K562 (cell line): ENCODE results near the gene OR2C1. TPM values are rescaled to one million over a fixed set of nuclear protein-coding genes. Genes with fewer than 3 reads are reported as not detected.

Experiments used
- BACH1 ChIP-seq: fragments of 200-800 bp; sonication (Bioruptor generic); IDR thresholded peaks from 2 replicates; pipeline ENCODE4 v1.6.1; 2016; ENCODE audit warnings: missing genetic modification characterization, missing compliant biosample characterization
- BRF1 ChIP-seq: IDR thresholded peaks from 3 replicates; pipeline ENCODE4 v1.6.1; 2011; ENCODE audit warnings: borderline replicate concordance, mild to moderate bottlenecking; ENCODE audit not compliant: insufficient read length; ENCODE audit errors: extremely low read depth
- DNMT1 ChIP-seq: fragments of 450-650 bp; IDR thresholded peaks from 2 replicates; pipeline ENCODE4 v1.6.1; 2016; ENCODE audit warnings: antibody characterized with exemption, mild to moderate bottlenecking
- FOXP4 ChIP-seq: sonication (generic); formaldehyde crosslinking; IDR thresholded peaks from 2 replicates; pipeline ENCODE4 v1.8.0; 2022; ENCODE audit warnings: mild to moderate bottlenecking, missing genetic modification reagents, borderline replicate concordance
- HNRNPLL ChIP-seq: fragments of 200-400 bp; formaldehyde crosslinking; IDR thresholded peaks from 2 replicates; pipeline ENCODE4 v1.6.1; 2017; ENCODE audit warnings: low read length, low read depth, mild to moderate bottlenecking; ENCODE audit not compliant: poor library complexity, severe bottlenecking
- SMARCA5 ChIP-seq: fragments of 450-650 bp; IDR thresholded peaks from 2 replicates; pipeline ENCODE4 v1.6.1; 2016
- VEZF1 ChIP-seq: fragments of 200-800 bp; sonication (Bioruptor generic); IDR thresholded peaks from 2 replicates; pipeline ENCODE4 v1.6.1; 2017; ENCODE audit warnings: missing genetic modification characterization, missing compliant biosample characterization
- ZNF407 ChIP-seq: fragments of 450-650 bp; IDR thresholded peaks from 2 replicates; pipeline ENCODE4 v1.6.1; 2016; ENCODE audit warnings: low read depth
- ZNF644 ChIP-seq: fragments of 200-800 bp; sonication (Bioruptor generic); IDR thresholded peaks from 2 replicates; pipeline ENCODE4 v1.6.1; 2016; ENCODE audit warnings: low read depth, missing genetic modification characterization, missing compliant biosample characterization
- ZNF830 ChIP-seq: fragments of 250-450 bp; sonication (Bioruptor Pico); IDR thresholded peaks from 2 replicates; pipeline ENCODE4 v1.5.0; 2021; ENCODE audit warnings: mild to moderate bottlenecking
- polyA plus RNA-seq, 8 experiments: library from polyadenylated mRNA; depleted of rRNA in 4 of 8; stranded (reverse) in 5 of 8; unstranded in 3 of 8; fragments of >200 nt; fragmentation: Nextera tagmentation in 2 of 8; fragmentation: Illumina TruSeq in 1 of 8; extraction: Ambion mirVana in 2 of 8; extraction: Trizol in 1 of 8; gene quantifications; 2 replicates each; pipeline versions ENCODE4 v1.2.1 to v1.2.3, GENCODE V29; 2011 to 2014; ENCODE audit warnings: inconsistent platforms in 1 of 8, missing spikeins in 1 of 8
- total RNA-seq, 7 experiments: library from RNA; depleted of rRNA in 6 of 7; stranded (reverse); fragments of >200 nt in 6 of 7; fragmentation: Illumina TruSeq in 2 of 7; extraction: Trizol in 2 of 7; gene quantifications; 2 replicates each; pipeline versions ENCODE4 v1.2.1 to v1.2.3, GENCODE V29; 2011 to 2021; ENCODE audit warnings: low replicate concordance in 1 of 7
- TF ChIP-seq, protein P1 (sequence below): IDR thresholded peaks from 2 replicates; pipeline ENCODE4 v1.6.1; 2011; ENCODE audit not compliant: insufficient read length; ENCODE audit errors: extremely low read depth
- TF ChIP-seq, protein P2 (sequence below): fragments of 450-650 bp; formaldehyde crosslinking; IDR thresholded peaks from 2 replicates; pipeline ENCODE4 v1.4.0; 2020; ENCODE audit warnings: mild to moderate bottlenecking, moderate library complexity

The OR2C1 gene
- total and polyA plus RNA-seq, 9 of the 15 experiments (the other 6 are each of a cell fraction or from before 2014, with no cell fraction given) = not detected

- no peak for TF ChIP-seq ZNF407
- TF ChIP-seq, protein P1, sequence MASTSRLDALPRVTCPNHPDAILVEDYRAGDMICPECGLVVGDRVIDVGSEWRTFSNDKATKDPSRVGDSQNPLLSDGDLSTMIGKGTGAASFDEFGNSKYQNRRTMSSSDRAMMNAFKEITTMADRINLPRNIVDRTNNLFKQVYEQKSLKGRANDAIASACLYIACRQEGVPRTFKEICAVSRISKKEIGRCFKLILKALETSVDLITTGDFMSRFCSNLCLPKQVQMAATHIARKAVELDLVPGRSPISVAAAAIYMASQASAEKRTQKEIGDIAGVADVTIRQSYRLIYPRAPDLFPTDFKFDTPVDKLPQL = no peak
- TF ChIP-seq BRF1 = no peak
- TF ChIP-seq BACH1 (tag) = no peak
- TF ChIP-seq, protein P2, sequence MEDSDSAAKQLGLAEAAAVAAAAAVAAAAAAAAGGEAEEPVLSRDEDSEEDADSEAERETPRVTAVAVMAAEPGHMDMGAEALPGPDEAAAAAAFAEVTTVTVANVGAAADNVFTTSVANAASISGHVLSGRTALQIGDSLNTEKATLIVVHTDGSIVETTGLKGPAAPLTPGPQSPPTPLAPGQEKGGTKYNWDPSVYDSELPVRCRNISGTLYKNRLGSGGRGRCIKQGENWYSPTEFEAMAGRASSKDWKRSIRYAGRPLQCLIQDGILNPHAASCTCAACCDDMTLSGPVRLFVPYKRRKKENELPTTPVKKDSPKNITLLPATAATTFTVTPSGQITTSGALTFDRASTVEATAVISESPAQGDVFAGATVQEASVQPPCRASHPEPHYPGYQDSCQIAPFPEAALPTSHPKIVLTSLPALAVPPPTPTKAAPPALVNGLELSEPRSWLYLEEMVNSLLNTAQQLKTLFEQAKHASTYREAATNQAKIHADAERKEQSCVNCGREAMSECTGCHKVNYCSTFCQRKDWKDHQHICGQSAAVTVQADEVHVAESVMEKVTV (CRISPR knock-in tag) = no peak
- no peak for TF ChIP-seq ZNF830 (CRISPR knock-in tag)
- no peak for TF ChIP-seq FOXP4
- TF ChIP-seq SMARCA5 = no peak
- no peak for TF ChIP-seq ZNF644
- TF ChIP-seq DNMT1 = no peak
- TF ChIP-seq HNRNPLL = peak; percentile 98
- TF ChIP-seq VEZF1 = peak; percentile 50
Observed at GRCh38 chr16:3400779-3401688, 45.3 kb downstream of the OR2C1 start, which contains the start of the genes ZNF174 and ZSCAN32 (continued).
